ENCODE results near the gene ELOA. TPM values are rescaled to one million over a fixed set of nuclear protein-coding genes. Genes with fewer than 3 reads are reported as not detected.

ELOA gene
- total and polyA plus RNA-seq, 2 experiments from 2014 or later: 49.1 to 57.7 TPM

DNA sequence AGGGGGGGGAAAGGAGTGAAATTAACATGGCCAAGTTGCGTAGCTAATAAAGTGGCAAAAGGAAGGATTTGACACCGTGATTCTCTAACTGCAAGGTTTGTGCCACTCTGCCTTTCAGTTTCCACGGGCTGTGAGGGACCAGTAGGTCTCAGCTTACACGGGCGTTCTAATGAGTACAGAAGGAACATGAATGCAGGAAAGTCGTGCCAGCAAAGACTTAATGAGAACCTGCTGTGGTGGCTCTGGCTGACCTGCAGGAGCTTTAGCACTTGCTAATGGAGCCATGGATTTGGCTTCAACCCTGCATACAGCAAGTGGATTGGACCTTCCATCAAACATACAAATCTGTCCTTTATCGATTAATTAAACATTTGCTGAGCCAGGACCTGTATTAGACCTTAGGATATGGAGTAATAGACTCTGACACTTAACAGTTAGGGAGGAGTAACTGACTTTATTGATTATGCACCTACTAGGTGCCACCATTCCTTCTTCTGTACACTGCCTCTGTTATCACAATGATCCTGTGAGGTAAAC, 19.8 kb downstream of the ELOA start:
- H4K20me1 ChIP-seq (replicated peaks; ENCODE audit: insufficient read depth): peaks cover 19% of the 10 kb centered on the region
- peaks cover 6% of the 10 kb centered on the region for H3K27me3 Mint-ChIP-seq (ENCODE audit: insufficient read depth, low read depth, poor library complexity)
- H3K36me3 Mint-ChIP-seq (ENCODE audit: low read depth): peaks cover 48% of the 10 kb centered on the region

DNA sequence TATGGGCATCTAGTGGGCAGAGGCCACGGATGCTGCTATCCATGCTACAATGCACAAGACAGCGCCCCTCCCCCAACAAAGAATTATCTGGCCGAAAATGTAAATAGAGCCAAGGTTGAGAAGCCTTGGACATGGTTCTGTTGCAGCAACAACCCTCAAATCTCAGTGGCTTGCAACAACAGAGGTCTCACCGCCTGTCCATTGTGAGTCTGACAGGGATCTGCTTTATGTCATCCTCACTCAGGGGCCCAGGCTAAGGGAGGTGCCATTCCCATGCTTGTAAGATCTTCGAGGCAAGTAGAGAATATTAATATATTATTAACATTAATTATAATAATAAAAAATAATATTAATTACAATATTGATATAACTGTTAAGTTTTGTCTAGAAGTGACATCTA, 25.5 kb downstream of the ELOA start:
- H3K27me3 ChIP-seq (ENCODE audit: insufficient read depth): no peaks in the 10 kb centered on the region
- H3F3A ChIP-seq (replicated peaks; ENCODE audit: low read depth): 0 out of 2 replicates have a peak, but pooled peaks cover 2% of the 10 kb centered on the region
- H3K27ac ChIP-seq (ENCODE audit: low read depth): no peak overlapping the region
- TF ChIP-seq, protein P1, sequence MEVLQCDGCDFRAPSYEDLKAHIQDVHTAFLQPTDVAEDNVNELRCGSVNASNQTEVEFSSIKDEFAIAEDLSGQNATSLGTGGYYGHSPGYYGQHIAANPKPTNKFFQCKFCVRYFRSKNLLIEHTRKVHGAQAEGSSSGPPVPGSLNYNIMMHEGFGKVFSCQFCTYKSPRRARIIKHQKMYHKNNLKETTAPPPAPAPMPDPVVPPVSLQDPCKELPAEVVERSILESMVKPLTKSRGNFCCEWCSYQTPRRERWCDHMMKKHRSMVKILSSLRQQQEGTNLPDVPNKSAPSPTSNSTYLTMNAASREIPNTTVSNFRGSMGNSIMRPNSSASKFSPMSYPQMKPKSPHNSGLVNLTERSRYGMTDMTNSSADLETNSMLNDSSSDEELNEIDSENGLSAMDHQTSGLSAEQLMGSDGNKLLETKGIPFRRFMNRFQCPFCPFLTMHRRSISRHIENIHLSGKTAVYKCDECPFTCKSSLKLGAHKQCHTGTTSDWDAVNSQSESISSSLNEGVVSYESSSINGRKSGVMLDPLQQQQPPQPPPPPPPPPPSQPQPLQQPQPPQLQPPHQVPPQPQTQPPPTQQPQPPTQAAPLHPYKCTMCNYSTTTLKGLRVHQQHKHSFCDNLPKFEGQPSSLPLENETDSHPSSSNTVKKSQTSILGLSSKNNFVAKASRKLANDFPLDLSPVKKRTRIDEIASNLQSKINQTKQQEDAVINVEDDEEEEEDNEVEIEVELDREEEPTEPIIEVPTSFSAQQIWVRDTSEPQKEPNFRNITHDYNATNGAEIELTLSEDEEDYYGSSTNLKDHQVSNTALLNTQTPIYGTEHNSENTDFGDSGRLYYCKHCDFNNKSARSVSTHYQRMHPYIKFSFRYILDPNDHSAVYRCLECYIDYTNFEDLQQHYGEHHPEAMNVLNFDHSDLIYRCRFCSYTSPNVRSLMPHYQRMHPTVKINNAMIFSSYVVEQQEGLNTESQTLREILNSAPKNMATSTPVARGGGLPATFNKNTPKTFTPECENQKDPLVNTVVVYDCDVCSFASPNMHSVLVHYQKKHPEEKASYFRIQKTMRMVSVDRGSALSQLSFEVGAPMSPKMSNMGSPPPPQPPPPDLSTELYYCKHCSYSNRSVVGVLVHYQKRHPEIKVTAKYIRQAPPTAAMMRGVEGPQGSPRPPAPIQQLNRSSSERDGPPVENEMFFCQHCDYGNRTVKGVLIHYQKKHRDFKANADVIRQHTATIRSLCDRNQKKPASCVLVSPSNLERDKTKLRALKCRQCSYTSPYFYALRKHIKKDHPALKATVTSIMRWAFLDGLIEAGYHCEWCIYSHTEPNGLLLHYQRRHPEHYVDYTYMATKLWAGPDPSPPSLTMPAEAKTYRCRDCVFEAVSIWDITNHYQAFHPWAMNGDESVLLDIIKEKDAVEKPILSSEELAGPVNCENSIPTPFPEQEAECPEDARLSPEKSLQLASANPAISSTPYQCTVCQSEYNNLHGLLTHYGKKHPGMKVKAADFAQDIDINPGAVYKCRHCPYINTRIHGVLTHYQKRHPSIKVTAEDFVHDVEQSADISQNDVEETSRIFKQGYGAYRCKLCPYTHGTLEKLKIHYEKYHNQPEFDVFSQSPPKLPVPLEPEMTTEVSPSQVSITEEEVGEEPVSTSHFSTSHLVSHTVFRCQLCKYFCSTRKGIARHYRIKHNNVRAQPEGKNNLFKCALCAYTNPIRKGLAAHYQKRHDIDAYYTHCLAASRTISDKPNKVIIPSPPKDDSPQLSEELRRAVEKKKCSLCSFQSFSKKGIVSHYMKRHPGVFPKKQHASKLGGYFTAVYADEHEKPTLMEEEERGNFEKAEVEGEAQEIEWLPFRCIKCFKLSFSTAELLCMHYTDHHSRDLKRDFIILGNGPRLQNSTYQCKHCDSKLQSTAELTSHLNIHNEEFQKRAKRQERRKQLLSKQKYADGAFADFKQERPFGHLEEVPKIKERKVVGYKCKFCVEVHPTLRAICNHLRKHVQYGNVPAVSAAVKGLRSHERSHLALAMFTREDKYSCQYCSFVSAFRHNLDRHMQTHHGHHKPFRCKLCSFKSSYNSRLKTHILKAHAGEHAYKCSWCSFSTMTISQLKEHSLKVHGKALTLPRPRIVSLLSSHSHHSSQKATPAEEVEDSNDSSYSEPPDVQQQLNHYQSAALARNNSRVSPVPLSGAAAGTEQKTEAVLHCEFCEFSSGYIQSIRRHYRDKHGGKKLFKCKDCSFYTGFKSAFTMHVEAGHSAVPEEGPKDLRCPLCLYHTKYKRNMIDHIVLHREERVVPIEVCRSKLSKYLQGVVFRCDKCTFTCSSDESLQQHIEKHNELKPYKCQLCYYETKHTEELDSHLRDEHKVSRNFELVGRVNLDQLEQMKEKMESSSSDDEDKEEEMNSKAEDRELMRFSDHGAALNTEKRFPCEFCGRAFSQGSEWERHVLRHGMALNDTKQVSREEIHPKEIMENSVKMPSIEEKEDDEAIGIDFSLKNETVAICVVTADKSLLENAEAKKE (CRISPR knock-in tag; IDR thresholded peaks at IDR 0.05): no peak
- TF ChIP-seq, protein P2, sequence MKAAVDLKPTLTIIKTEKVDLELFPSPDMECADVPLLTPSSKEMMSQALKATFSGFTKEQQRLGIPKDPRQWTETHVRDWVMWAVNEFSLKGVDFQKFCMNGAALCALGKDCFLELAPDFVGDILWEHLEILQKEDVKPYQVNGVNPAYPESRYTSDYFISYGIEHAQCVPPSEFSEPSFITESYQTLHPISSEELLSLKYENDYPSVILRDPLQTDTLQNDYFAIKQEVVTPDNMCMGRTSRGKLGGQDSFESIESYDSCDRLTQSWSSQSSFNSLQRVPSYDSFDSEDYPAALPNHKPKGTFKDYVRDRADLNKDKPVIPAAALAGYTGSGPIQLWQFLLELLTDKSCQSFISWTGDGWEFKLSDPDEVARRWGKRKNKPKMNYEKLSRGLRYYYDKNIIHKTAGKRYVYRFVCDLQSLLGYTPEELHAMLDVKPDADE (IDR thresholded peaks at IDR 0.05): no peak
- TF ChIP-seq STAT1 (IDR thresholded peaks at IDR 0.05; ENCODE audit: unreplicated experiment) (no peak), CREB1 (CRISPR knock-in tag; IDR thresholded peaks at IDR 0.05; ENCODE audit: low read depth) (no peak), POLR2AphosphoS5 (IDR thresholded peaks at IDR 0.05; ENCODE audit: low read depth) (no peak), NANOG (IDR thresholded peaks at IDR 0.05; ENCODE audit: borderline replicate concordance) (no peak), EZH2phosphoT487 (IDR thresholded peaks at IDR 0.05; ENCODE audit: unreplicated experiment) (no peak), ZNF114 (CRISPR knock-in tag; IDR thresholded peaks at IDR 0.05) (no peak), EZH2 (IDR thresholded peaks at IDR 0.05; ENCODE audit: low read depth, unreplicated experiment) (no peak), JUNB (IDR thresholded peaks at IDR 0.05; ENCODE audit: unreplicated experiment) (no peak)
- TF ChIP-seq, protein P3, sequence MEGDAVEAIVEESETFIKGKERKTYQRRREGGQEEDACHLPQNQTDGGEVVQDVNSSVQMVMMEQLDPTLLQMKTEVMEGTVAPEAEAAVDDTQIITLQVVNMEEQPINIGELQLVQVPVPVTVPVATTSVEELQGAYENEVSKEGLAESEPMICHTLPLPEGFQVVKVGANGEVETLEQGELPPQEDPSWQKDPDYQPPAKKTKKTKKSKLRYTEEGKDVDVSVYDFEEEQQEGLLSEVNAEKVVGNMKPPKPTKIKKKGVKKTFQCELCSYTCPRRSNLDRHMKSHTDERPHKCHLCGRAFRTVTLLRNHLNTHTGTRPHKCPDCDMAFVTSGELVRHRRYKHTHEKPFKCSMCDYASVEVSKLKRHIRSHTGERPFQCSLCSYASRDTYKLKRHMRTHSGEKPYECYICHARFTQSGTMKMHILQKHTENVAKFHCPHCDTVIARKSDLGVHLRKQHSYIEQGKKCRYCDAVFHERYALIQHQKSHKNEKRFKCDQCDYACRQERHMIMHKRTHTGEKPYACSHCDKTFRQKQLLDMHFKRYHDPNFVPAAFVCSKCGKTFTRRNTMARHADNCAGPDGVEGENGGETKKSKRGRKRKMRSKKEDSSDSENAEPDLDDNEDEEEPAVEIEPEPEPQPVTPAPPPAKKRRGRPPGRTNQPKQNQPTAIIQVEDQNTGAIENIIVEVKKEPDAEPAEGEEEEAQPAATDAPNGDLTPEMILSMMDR (conservative IDR thresholded peaks at IDR 0.05; ENCODE audit: low read depth in 2 of 2): no peak
- Mint-ChIP-seq H3K4me1 (no peaks in the 10 kb centered on the region), H3K4me3 (no peak overlapping the region), H3K9me3 (no peaks in the 10 kb centered on the region), H3K36me3 (ENCODE audit: low read depth) (peaks cover 17% of the 10 kb centered on the region; the same call in 2 of the 3 replicates), H3K27me3 (ENCODE audit: insufficient read depth, low read depth, poor library complexity) (no peaks in the 10 kb centered on the region), H3K27ac (no peak overlapping the region)
- H3K9me2 ChIP-seq (ENCODE audit: insufficient read depth): no peaks in the 10 kb centered on the region
- peaks cover 3% of the 10 kb centered on the region; the same call in 1 of the 2 replicates for H3K79me2 ChIP-seq (replicated peaks; ENCODE audit: insufficient read depth)
- DNase-seq (ENCODE audit: low spot score) (no peak), ATAC-seq (no peak)
- H3K4me2 ChIP-seq: no peak overlapping the region
- peaks cover 5% of the 10 kb centered on the region for H3K36me3 ChIP-seq (ENCODE audit: insufficient read depth)
- H2AFZ ChIP-seq: no peak overlapping the region
- no peak overlapping the region for H3K4me3 ChIP-seq
- no peaks in the 10 kb centered on the region; the same call in 1 of the 2 replicates for H4K20me1 ChIP-seq (replicated peaks; ENCODE audit: insufficient read depth)
- no peaks in the 10 kb centered on the region for H3K4me1 ChIP-seq (ENCODE audit: insufficient read depth)

More for the DNA sequence above, 19.8 kb downstream of the ELOA start:
- H3K4me2 ChIP-seq: no peak overlapping the region
- H3K36me3 ChIP-seq (ENCODE audit: insufficient read depth): peaks cover 27% of the 10 kb centered on the region
- DNase-seq (ENCODE audit: low spot score) (no peak), ATAC-seq (no peak)
- H3K4me3 Mint-ChIP-seq: no peak overlapping the region
- H3K9me2 ChIP-seq (ENCODE audit: insufficient read depth): no peaks in the 10 kb centered on the region
- H3K4me1 ChIP-seq (ENCODE audit: insufficient read depth): no peaks in the 10 kb centered on the region
- no peaks in the 10 kb centered on the region for H3K27me3 ChIP-seq (ENCODE audit: insufficient read depth)
- no peaks in the 10 kb centered on the region for H3K9me3 Mint-ChIP-seq
- H3K4me3 ChIP-seq: no peak overlapping the region
- peaks cover 4% of the 10 kb centered on the region for H3F3A ChIP-seq (replicated peaks; ENCODE audit: low read depth)
- no peak overlapping the region for H3K27ac ChIP-seq (ENCODE audit: low read depth)
- H2AFZ ChIP-seq: no peak overlapping the region
- TF ChIP-seq EZH2phosphoT487 (IDR thresholded peaks at IDR 0.05; ENCODE audit: unreplicated experiment): no peak
- TF ChIP-seq ZNF114 (CRISPR knock-in tag; IDR thresholded peaks at IDR 0.05): no peak
- TF ChIP-seq POLR2AphosphoS5 (IDR thresholded peaks at IDR 0.05; ENCODE audit: low read depth): no peak
- no peak for TF ChIP-seq ZNF331 (CRISPR knock-in tag; IDR thresholded peaks at IDR 0.05; ENCODE audit: low read depth)
- no peak overlapping the region for H3K27ac Mint-ChIP-seq
- H3K79me2 ChIP-seq (replicated peaks; ENCODE audit: insufficient read depth): no peaks in the 10 kb centered on the region
- H3K4me1 Mint-ChIP-seq: no peaks in the 10 kb centered on the region
